ENCODE measurements around the gene GRM7. TPM values are rescaled to one million over a fixed set of nuclear protein-coding genes. Genes with fewer than 3 reads are reported as not detected.

GRM7 gene
- total RNA-seq, 1 experiment from 2014 or later, result 0.28 TPM

DNA sequence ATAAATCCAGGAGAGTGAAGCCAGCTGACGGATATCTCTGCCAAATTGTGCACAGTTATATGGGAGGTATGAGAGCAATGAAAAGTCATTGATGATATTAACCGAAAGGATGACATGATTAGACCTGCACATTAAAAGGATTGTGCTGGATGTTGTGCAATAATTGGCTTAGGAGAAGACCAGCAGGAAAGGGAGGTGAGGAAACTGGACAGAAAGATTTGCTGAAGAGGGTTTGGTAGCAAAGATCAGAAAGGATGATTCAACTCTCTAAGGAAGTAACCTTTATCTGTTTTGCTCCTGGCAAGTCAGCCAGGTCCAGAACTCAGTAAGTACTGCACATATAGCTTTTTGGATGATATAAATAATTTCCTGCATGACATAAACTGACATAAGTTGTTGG, 704.7 kb downstream of the GRM7 start:
- H2AK5ac ChIP-seq (ENCODE audit: insufficient read length, low read length), result no peak overlapping the region
- no peak overlapping the region for H3K56ac ChIP-seq (ENCODE audit: insufficient read length, low read depth, low read length)
- H3K9me3 ChIP-seq (ENCODE audit: control insufficient read depth, low read depth, low read length), result no peaks in the 10 kb centered on the region
- no peak overlapping the region for H4K8ac ChIP-seq (replicated peaks; ENCODE audit: insufficient read length, low read depth, low read length)
- no peaks in the 10 kb centered on the region for H3K27me3 ChIP-seq (ENCODE audit: insufficient read depth, low read length)
- Mint-ChIP-seq H3K4me3 (no peak overlapping the region), H3K36me3 (ENCODE audit: insufficient read depth in 1 of 3, low read depth in 3 of 3) (peaks cover 3 to 9% (median 6%) of the 10 kb centered on the region in 3 experiments; a peak in 6 of 7 replicates), H3K27me3 (ENCODE audit: low read depth) (no peaks in the 10 kb centered on the region; the same call in 1 of the 2 replicates), H3K9me3 (peaks cover 8 to 10% of the 10 kb centered on the region in 2 experiments; a peak in 3 of 5 replicates), H3K4me1 (peaks cover 10 to 18% of the 10 kb centered on the region in 2 experiments), H3K27ac (no peak overlapping the region)
- H3T11ph ChIP-seq (ENCODE audit: low read length), result no peak overlapping the region
- no peaks in the 10 kb centered on the region for H3K79me1 ChIP-seq (ENCODE audit: insufficient read depth, low read depth, low read length, poor library complexity, severe bottlenecking)
- no peaks in the 10 kb centered on the region for H3K79me2 ChIP-seq (ENCODE audit: insufficient read depth, low read length)
- H2BK5ac ChIP-seq (ENCODE audit: insufficient read length, low read length), result no peak overlapping the region
- no peak overlapping the region for H3K27ac ChIP-seq (ENCODE audit: insufficient read length, low read depth, low read length)
- WGBS (ENCODE audit: extremely low coverage, insufficient read length, low lambda C conversion rate), result no CpG with 5 or more reads among the region's 2 CpGs
- no peak overlapping the region for H3K18ac ChIP-seq (ENCODE audit: insufficient read length, low read depth, low read length)
- no peak overlapping the region for H3K4me2 ChIP-seq (ENCODE audit: insufficient read depth, insufficient read length, low read length)
- H2AFZ ChIP-seq (ENCODE audit: low read length), result no peak overlapping the region
- H3K9ac ChIP-seq (ENCODE audit: extremely low read depth, insufficient read length, low read length), result no peak overlapping the region
- no peak overlapping the region for H4K91ac ChIP-seq (ENCODE audit: insufficient read length, low read depth, low read length)
- TF ChIP-seq, protein P1, sequence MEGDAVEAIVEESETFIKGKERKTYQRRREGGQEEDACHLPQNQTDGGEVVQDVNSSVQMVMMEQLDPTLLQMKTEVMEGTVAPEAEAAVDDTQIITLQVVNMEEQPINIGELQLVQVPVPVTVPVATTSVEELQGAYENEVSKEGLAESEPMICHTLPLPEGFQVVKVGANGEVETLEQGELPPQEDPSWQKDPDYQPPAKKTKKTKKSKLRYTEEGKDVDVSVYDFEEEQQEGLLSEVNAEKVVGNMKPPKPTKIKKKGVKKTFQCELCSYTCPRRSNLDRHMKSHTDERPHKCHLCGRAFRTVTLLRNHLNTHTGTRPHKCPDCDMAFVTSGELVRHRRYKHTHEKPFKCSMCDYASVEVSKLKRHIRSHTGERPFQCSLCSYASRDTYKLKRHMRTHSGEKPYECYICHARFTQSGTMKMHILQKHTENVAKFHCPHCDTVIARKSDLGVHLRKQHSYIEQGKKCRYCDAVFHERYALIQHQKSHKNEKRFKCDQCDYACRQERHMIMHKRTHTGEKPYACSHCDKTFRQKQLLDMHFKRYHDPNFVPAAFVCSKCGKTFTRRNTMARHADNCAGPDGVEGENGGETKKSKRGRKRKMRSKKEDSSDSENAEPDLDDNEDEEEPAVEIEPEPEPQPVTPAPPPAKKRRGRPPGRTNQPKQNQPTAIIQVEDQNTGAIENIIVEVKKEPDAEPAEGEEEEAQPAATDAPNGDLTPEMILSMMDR (conservative IDR thresholded peaks at IDR 0.05), result no peak
- no peaks in the 10 kb centered on the region for H3K23me2 ChIP-seq (ENCODE audit: insufficient read length, low read depth, low read length, poor library complexity, severe bottlenecking)
- H3K4me1 ChIP-seq (ENCODE audit: insufficient read depth, low read length), result no peaks in the 10 kb centered on the region
- no peak for DNase-seq
- no peak overlapping the region for H2BK120ac ChIP-seq (ENCODE audit: low read depth, low read length, poor library complexity, severe bottlenecking)
- no peak overlapping the region for H2BK12ac ChIP-seq (ENCODE audit: insufficient read length, low read depth, low read length)
- H3K23ac ChIP-seq (ENCODE audit: insufficient read length, low read depth, low read length), result no peak overlapping the region
- H3K14ac ChIP-seq (ENCODE audit: insufficient read depth, low read length), result no peak overlapping the region
- H4K5ac ChIP-seq (ENCODE audit: insufficient read length, low read depth, low read length), result no peak overlapping the region
- no peak overlapping the region for H2BK15ac ChIP-seq (ENCODE audit: low read depth, low read length)
- H4K20me1 ChIP-seq (ENCODE audit: control insufficient read depth, insufficient read depth, insufficient read length), result no peaks in the 10 kb centered on the region
- H2BK20ac ChIP-seq (ENCODE audit: low read depth, low read length, poor library complexity, severe bottlenecking), result no peak overlapping the region
- H3K4ac ChIP-seq (ENCODE audit: low read depth, low read length), result no peak overlapping the region
